Stimulated activated naive B cell treated with anti-CD40 and anti-IgM and Interleukin-4, amounts not matched to agents 10 μg/mL and 1 μg/mL and 100 μg/mL, for 72 hours (primary cell): Measurements from ENCODE around the gene INHA.

Source experiments
- ATAC-seq, 2 donors: fragments of 150-1000 bp; cut with Tn5 transposase; replicated peaks; 2 replicates each; pipeline ENCODE4 v1.10.0; 2021; ENCODE audit warnings: moderate library complexity in 1 of 2
- DNase-seq: peaks from one replicate; pipeline ENCODE4 v3.0.0; 2021
- H3K27ac Mint-ChIP-seq: one replicate; pipeline ENCODE4 v1.8.0; 2022; ENCODE audit warnings: mild to moderate bottlenecking, mixed read lengths
- H3K27me3 Mint-ChIP-seq, 2 donors: one replicate each; pipeline ENCODE4 v1.8.0; 2022; ENCODE audit warnings: mixed read lengths in 2 of 2
- H3K36me3 Mint-ChIP-seq, 2 donors: one replicate each; pipeline ENCODE4 v1.8.0; 2022; ENCODE audit warnings: mixed read lengths in 2 of 2, mild to moderate bottlenecking in 1 of 2
- H3K4me1 Mint-ChIP-seq, 2 donors: one replicate each; pipeline ENCODE4 v1.8.0; 2022; ENCODE audit warnings: mixed read lengths in 2 of 2, mild to moderate bottlenecking in 1 of 2
- H3K4me3 Mint-ChIP-seq, 2 donors: one replicate each; pipeline ENCODE4 v1.8.0; 2022; ENCODE audit warnings: mild to moderate bottlenecking in 2 of 2, mixed read lengths in 2 of 2, moderate library complexity in 1 of 2
- H3K9me3 Mint-ChIP-seq, 2 donors: one replicate each; pipeline ENCODE4 v1.8.0; 2022; ENCODE audit warnings: mixed read lengths in 2 of 2, mild to moderate bottlenecking in 1 of 2

Gene INHA

DNA sequence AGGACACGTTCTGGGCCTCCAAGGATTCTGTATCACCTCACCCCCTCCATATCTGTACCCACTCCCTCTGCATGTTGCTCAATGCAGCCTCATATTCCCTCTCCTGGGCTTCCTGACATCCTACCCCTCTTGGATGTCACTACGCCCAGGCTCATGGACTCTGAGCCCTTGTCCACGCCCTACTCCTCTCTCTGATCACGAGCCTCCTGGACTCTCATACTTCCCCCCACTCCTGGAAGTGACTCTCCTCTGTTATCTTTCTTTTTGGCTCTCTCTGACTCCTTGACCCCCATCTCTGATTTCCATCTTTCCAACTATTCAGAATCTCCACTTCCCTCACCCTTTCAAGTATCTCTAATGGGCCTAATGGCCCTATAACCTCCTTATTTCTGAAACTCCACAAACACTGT lies 26.2 kb upstream of the INHA start:
- DNase-seq = no peak
- no peak overlapping the region for H3K4me3 Mint-ChIP-seq
- H3K36me3 Mint-ChIP-seq = peaks cover 5 to 12% of the 10 kb centered on the region in 2 donors
- H3K27ac Mint-ChIP-seq = no peak overlapping the region
- H3K27me3 Mint-ChIP-seq = peaks cover 56 to 87% of the 10 kb centered on the region in 2 donors
- H3K4me1 Mint-ChIP-seq = peaks cover 16 to 29% of the 10 kb centered on the region in 2 donors
- no peaks in the 10 kb centered on the region for H3K9me3 Mint-ChIP-seq
- ATAC-seq = no peak

GRCh38 chr2:219547621-219548020 lies 24.5 kb upstream of the INHA start:
- peaks cover 18 to 26% of the 10 kb centered on the region in 2 donors for H3K4me1 Mint-ChIP-seq
- peaks cover 0 to 7% of the 10 kb centered on the region in 2 donors for H3K36me3 Mint-ChIP-seq
- ATAC-seq (no peak), DNase-seq (no peak)
- H3K27me3 Mint-ChIP-seq = peaks cover 63 to 85% of the 10 kb centered on the region in 2 donors
- H3K9me3 Mint-ChIP-seq = no peaks in the 10 kb centered on the region
- H3K4me3 Mint-ChIP-seq = no peak overlapping the region
- H3K27ac Mint-ChIP-seq = no peak overlapping the region

- DNase-seq = no peak
- Mint-ChIP-seq H3K4me1 (peaks cover 15 to 21% of the 10 kb centered on the region in 2 donors), H3K27ac (no peak overlapping the region), H3K27me3 (peaks cover 71 to 91% of the 10 kb centered on the region in 2 donors), H3K4me3 (no peak overlapping the region), H3K9me3 (no peaks in the 10 kb centered on the region), H3K36me3 (peaks cover 0 to 7% of the 10 kb centered on the region in 2 donors)
- ATAC-seq = no peak
These were observed 23.1 kb upstream of the INHA start for GRCh38 chr2:219548990-219549389.

GRCh38 chr2:219549619-219550018 lies 22.5 kb upstream of the INHA start:
- H3K4me1 Mint-ChIP-seq = peaks cover 11 to 15% of the 10 kb centered on the region in 2 donors

DNA sequence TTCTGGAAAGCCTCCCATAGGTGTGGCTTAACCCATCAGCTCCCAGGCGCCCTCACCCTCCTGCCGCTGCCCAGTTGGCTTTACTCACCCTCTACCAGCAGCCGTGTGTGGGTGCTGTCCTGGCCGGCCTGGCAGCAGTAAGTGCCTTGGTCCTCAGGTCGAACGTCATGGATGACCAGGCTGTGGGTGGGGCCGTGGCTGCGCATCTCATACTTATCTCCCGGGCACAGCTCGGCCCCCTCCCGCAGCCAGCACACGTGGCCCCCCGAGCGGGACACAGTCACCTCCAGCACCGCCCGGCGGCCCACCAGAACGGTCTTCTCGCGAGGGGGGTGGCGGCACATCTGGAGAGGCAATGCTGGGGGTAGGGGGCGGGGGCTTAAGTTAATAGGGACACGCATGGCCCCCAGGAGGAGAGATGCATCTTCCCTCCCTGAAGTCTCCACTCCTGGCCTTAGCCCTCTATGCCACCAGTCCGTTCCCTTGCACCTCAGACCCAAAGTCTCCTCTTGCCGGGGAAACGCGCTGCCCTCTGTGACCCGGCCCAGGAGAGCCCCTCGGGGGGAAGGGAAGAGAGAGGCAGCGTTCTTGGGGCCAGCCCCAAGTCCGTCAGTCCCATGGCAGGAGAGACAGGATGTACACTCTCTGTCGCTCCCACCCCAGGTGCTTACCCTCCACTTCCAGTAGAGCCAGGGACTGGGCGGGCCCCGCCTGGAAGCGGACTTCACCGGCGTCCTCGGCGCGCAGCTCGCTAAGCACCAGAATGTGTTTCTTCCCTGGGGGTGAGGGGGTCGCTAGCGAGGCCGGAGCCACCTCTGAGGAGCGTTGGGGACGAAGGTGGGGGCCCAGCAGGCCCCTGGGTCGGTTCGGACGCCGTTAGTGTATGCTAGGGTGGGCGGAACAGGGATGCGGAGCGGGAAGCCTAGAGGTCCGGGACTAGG lies 20.4 kb upstream of the INHA start:
- ATAC-seq (peak; percentile 11 to 14), DNase-seq (no peak)
- peak overlapping the region; percentile 75 to 79 for H3K4me3 Mint-ChIP-seq
- peak overlapping the region; percentile 56 for H3K27ac Mint-ChIP-seq
- no peaks in the 10 kb centered on the region for H3K9me3 Mint-ChIP-seq
- peaks cover 9 to 11% of the 10 kb centered on the region in 2 donors for H3K4me1 Mint-ChIP-seq
- peaks cover 0 to 7% of the 10 kb centered on the region in 2 donors for H3K36me3 Mint-ChIP-seq
- H3K27me3 Mint-ChIP-seq = peaks cover 72 to 90% of the 10 kb centered on the region in 2 donors

More at GRCh38 chr2:219549619-219550018, 22.5 kb upstream of the INHA start:
- Mint-ChIP-seq H3K9me3 (no peaks in the 10 kb centered on the region), H3K27ac (no peak overlapping the region), H3K36me3 (peaks cover 0 to 7% of the 10 kb centered on the region in 2 donors), H3K4me3 (no peak overlapping the region), H3K27me3 (peaks cover 73 to 92% of the 10 kb centered on the region in 2 donors)
- DNase-seq = no peak
- no peak for ATAC-seq

GRCh38 chr2:219552382-219553167 lies 19.5 kb upstream of the INHA start:
- Mint-ChIP-seq H3K27me3 (peaks cover 64 to 89% of the 10 kb centered on the region in 2 donors), H3K4me3 (peak overlapping the region; percentile 75 to 79), H3K27ac (no peak overlapping the region)

GRCh38 chr2:219553168-219553417 lies 19.0 kb upstream of the INHA start:
- peaks cover 0 to 4% of the 10 kb centered on the region in 2 donors for H3K36me3 Mint-ChIP-seq
- peaks cover 60 to 86% of the 10 kb centered on the region in 2 donors for H3K27me3 Mint-ChIP-seq
- no peak overlapping the region for H3K4me3 Mint-ChIP-seq
- H3K9me3 Mint-ChIP-seq = no peaks in the 10 kb centered on the region
- ATAC-seq (no peak), DNase-seq (no peak)
- no peak overlapping the region for H3K27ac Mint-ChIP-seq
- H3K4me1 Mint-ChIP-seq = peaks cover 9 to 11% of the 10 kb centered on the region in 2 donors

More at GRCh38 chr2:219552382-219553167, 19.5 kb upstream of the INHA start:
- Mint-ChIP-seq H3K4me1 (peaks cover 9 to 11% of the 10 kb centered on the region in 2 donors), H3K9me3 (no peaks in the 10 kb centered on the region), H3K36me3 (peaks cover 0 to 4% of the 10 kb centered on the region in 2 donors)
- peak; percentile 68 for DNase-seq
- ATAC-seq = peak; percentile 95 to 96

GRCh38 chr2:219553463-219553963 lies 18.6 kb upstream of the INHA start:
- Mint-ChIP-seq H3K9me3 (no peaks in the 10 kb centered on the region), H3K4me3 (no peak overlapping the region), H3K27ac (peak overlapping the region; percentile 37), H3K27me3 (peaks cover 60 to 86% of the 10 kb centered on the region in 2 donors), H3K36me3 (peaks cover 0 to 4% of the 10 kb centered on the region in 2 donors), H3K4me1 (peaks cover 9 to 11% of the 10 kb centered on the region in 2 donors)
- ATAC-seq (no peak), DNase-seq (no peak)

DNA sequence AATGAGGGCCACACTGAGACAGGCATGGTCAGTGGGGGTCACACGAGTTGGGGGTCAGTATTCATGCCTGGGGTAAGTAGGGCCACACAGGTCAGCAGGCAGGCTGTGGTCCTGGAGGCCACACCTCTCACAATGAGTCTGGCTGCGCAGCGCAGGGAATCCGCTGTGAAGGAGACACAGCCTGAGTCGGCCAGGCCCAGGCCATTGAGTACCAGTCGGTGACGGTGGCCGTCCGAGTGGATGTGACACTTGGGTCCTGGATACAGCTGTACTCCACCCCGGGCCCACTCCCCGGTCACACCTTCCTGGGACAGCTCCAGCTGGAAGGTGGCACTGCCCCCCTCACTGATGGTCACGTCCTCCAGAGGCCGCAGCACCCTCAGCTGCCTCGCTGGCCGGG lies 17.8 kb upstream of the INHA start:
- ATAC-seq (no peak), DNase-seq (no peak)
- Mint-ChIP-seq H3K27me3 (peaks cover 59 to 80% of the 10 kb centered on the region in 2 donors), H3K27ac (no peak overlapping the region), H3K4me3 (no peak overlapping the region), H3K9me3 (no peaks in the 10 kb centered on the region), H3K36me3 (peaks cover 0 to 4% of the 10 kb centered on the region in 2 donors), H3K4me1 (peaks cover 9 to 11% of the 10 kb centered on the region in 2 donors)

- Mint-ChIP-seq H3K4me1 (peaks cover 6 to 11% of the 10 kb centered on the region in 2 donors), H3K36me3 (peaks cover 0 to 1% of the 10 kb centered on the region in 2 donors), H3K27me3 (peaks cover 58 to 69% of the 10 kb centered on the region in 2 donors), H3K27ac (no peak overlapping the region), H3K4me3 (no peak overlapping the region), H3K9me3 (no peaks in the 10 kb centered on the region)
- ATAC-seq (no peak), DNase-seq (no peak)
These were observed 16.2 kb upstream of the INHA start for GRCh38 chr2:219555956-219556355.

DNA sequence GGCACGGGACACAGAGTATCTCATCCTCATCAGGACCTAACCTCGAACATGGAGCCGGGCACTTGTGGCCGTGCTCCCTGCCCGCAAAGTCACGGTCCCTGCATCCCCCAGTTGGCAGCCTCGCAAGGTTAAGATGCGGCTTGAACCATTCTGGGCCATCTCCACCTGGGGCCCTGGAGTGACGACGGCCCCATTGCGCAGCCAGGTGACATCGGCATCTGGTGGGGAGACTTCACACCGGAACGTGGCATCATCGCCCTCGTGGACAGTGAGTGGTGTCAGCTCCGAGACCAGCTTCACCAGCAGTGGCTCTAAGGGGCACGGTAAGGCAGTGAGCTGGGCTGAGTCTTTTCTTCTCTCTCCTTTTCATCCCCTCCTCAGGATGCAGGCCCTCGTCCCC lies 15.7 kb upstream of the INHA start:
- Mint-ChIP-seq H3K27me3 (peaks cover 54 to 69% of the 10 kb centered on the region in 2 donors), H3K9me3 (no peaks in the 10 kb centered on the region), H3K36me3 (no peaks in the 10 kb centered on the region), H3K27ac (no peak overlapping the region), H3K4me3 (no peak overlapping the region), H3K4me1 (peaks cover 4 to 9% of the 10 kb centered on the region in 2 donors)
- DNase-seq (no peak), ATAC-seq (no peak)

- no peak for ATAC-seq
- DNase-seq = no peak
- H3K27ac Mint-ChIP-seq = no peak overlapping the region
- no peaks in the 10 kb centered on the region for H3K36me3 Mint-ChIP-seq
- no peak overlapping the region for H3K4me3 Mint-ChIP-seq
- H3K4me1 Mint-ChIP-seq = peaks cover 0 to under 1% of the 10 kb centered on the region in 2 donors
- H3K27me3 Mint-ChIP-seq = peaks cover 51 to 68% of the 10 kb centered on the region in 2 donors
- H3K9me3 Mint-ChIP-seq = no peaks in the 10 kb centered on the region
These were observed 14.8 kb upstream of the INHA start for GRCh38 chr2:219557320-219557719.

GRCh38 chr2:219557791-219558785 lies 14.0 kb upstream of the INHA start:
- Mint-ChIP-seq H3K27me3 (peaks cover 58 to 72% of the 10 kb centered on the region in 2 donors), H3K27ac (no peak overlapping the region)
- ATAC-seq = no peak

More at GRCh38 chr2:219557791-219558785, 14.0 kb upstream of the INHA start:
- H3K4me1 Mint-ChIP-seq = no peaks in the 10 kb centered on the region
- H3K9me3 Mint-ChIP-seq = no peaks in the 10 kb centered on the region
- no peak overlapping the region for H3K4me3 Mint-ChIP-seq
- DNase-seq = no peak
- no peaks in the 10 kb centered on the region for H3K36me3 Mint-ChIP-seq
